GM12892 (cell line): Measurements from ENCODE around the gene DDX25. TPM values are rescaled to one million over a fixed set of nuclear protein-coding genes. Genes with fewer than 3 reads are reported as not detected.
A peak's percentile ranks its signal among the peaks of the same experiment; 100 is the strongest.
"Not testable (repeated sequence)": the region's sequence is repeated elsewhere in the genome, so short reads cannot be mapped to it uniquely, and the experiment has no call there.

Source experiments
- DNase-seq: peaks from one replicate; pipeline ENCODE4 v3.0.0; 2011; ENCODE audit not compliant: insufficient read length
- FAIRE-seq: peaks from 2 replicates; lab custom pipeline; 2011; peaks lifted over from hg19 to GRCh38; lab: Jason Lieb, UNC
- POLR2A ChIP-seq: IDR thresholded peaks from 2 replicates; pipeline ENCODE4 v1.6.1; 2011; ENCODE audit warnings: low read depth, low read length, control low read depth
- POLR2AphosphoS5 ChIP-seq: IDR thresholded peaks from 2 replicates; pipeline ENCODE4 v1.6.1; 2011; ENCODE audit warnings: low read depth, low read length, control low read depth
- TAF1 ChIP-seq: IDR thresholded peaks from 2 replicates; pipeline ENCODE4 v1.6.1; 2011; ENCODE audit warnings: low read depth, mild to moderate bottlenecking, control low read depth, low read length, borderline replicate concordance
- polyA plus RNA-seq: library from polyadenylated mRNA; unstranded; fragments of >200 nt; gene quantifications from one replicate; pipeline ENCODE4 v1.2.1, GENCODE V29; 2012; ENCODE audit warnings: missing spikeins, inconsistent platforms; ENCODE audit not compliant: missing spikeins

The DDX25 gene
- not detected for polyA plus RNA-seq

- DNase-seq (no peak), FAIRE-seq (peak; percentile 30)
- no peak for TF ChIP-seq POLR2A
- TF ChIP-seq TAF1: no peak
- no peak for TF ChIP-seq POLR2AphosphoS5
Measured at GRCh38 chr11:125903711-125904659, at the start of gene DDX25. Gene DDX25, plus strand, starts transcription at chr11:125904508. Its CDS starts 10 bp downstream, at chr11:125904518.

GRCh38 chr11:125857670-125858069, 46.6 kb upstream of the DDX25 start:
- not testable (repeated sequence) for FAIRE-seq, DNase-seq

GRCh38 chr11:125862786-125863185, 41.5 kb upstream of the DDX25 start:
- not testable (repeated sequence) for DNase-seq, FAIRE-seq

- DNase-seq: not testable (repeated sequence)
Measured at GRCh38 chr11:125865354-125865753, 39.0 kb upstream of the DDX25 start.

GRCh38 chr11:125869521-125869920, 34.8 kb upstream of the DDX25 start:
- TF ChIP-seq POLR2A (no peak), TAF1 (no peak), POLR2AphosphoS5 (no peak)
- no peak for DNase-seq
- no peak for FAIRE-seq

More at GRCh38 chr11:125865354-125865753, 39.0 kb upstream of the DDX25 start:
- not testable (repeated sequence) for FAIRE-seq

GRCh38 chr11:125871391-125872137, 32.7 kb upstream of the DDX25 start:
- FAIRE-seq (peak; percentile 63), DNase-seq (no peak)
- TF ChIP-seq TAF1 (no peak), POLR2A (no peak)

GRCh38 chr11:125872138-125872491, 32.2 kb upstream of the DDX25 start:
- no peak for FAIRE-seq
- TF ChIP-seq POLR2A (no peak), POLR2AphosphoS5 (no peak), TAF1 (no peak)

GRCh38 chr11:125873881-125874555, 30.3 kb upstream of the DDX25 start:
- DNase-seq: no peak
- TF ChIP-seq TAF1 (no peak), POLR2A (no peak), POLR2AphosphoS5 (no peak)
- no peak for FAIRE-seq

More at GRCh38 chr11:125872138-125872491, 32.2 kb upstream of the DDX25 start:
- DNase-seq: no peak

GRCh38 chr11:125874556-125875124, 29.7 kb upstream of the DDX25 start:
- DNase-seq (no peak), FAIRE-seq (peak; percentile 97)
- TF ChIP-seq TAF1 (no peak), POLR2A (no peak), POLR2AphosphoS5 (no peak)

GRCh38 chr11:125881291-125881690, 23.0 kb upstream of the DDX25 start:
- no peak for FAIRE-seq
- TF ChIP-seq TAF1: no peak
- TF ChIP-seq POLR2AphosphoS5: no peak
- no peak for TF ChIP-seq POLR2A
- no peak for DNase-seq

GRCh38 chr11:125883375-125883774, 20.9 kb upstream of the DDX25 start:
- FAIRE-seq (no peak), DNase-seq (no peak)
- TF ChIP-seq POLR2AphosphoS5: no peak
- no peak for TF ChIP-seq TAF1
- no peak for TF ChIP-seq POLR2A
